Activated naive CD8-positive, alpha-beta T cell treated with anti-CD3 and anti-CD28 coated beads, Interleukin-2, amount 50 U/mL, for 16 hours (primary cell): Measurements from ENCODE around the gene SST.

ENCODE experiments used
- DNase-seq: peaks from one replicate; pipeline ENCODE4 v3.0.0-alpha.2; 2020; ENCODE audit warnings: low read depth, low spot score

The SST gene

GRCh38 chr3:187669675-187670504 lies at the start of gene SST:
Gene SST, minus strand, starts transcription at chr3:187670394. Its CDS starts 103 bp downstream, at chr3:187670291.
- DNase-seq: no peak

GRCh38 chr3:187719628-187720336 lies 49.6 kb upstream of the SST start:
- DNase-seq: no peak

GRCh38 chr3:187718802-187719201 lies 48.6 kb upstream of the SST start:
- no peak for DNase-seq

- DNase-seq: no peak
Observed at GRCh38 chr3:187717572-187717971, 47.4 kb upstream of the SST start.

GRCh38 chr3:187714404-187714979 lies 44.3 kb upstream of the SST start:
- peak; percentile 51 for DNase-seq

- DNase-seq: no peak
Observed at GRCh38 chr3:187713504-187713903, 43.3 kb upstream of the SST start.

GRCh38 chr3:187709155-187709554 lies 39.0 kb upstream of the SST start:
- DNase-seq: no peak

GRCh38 chr3:187708696-187709095 lies 38.5 kb upstream of the SST start:
- DNase-seq: no peak

GRCh38 chr3:187706971-187707370 lies 36.8 kb upstream of the SST start:
- no peak for DNase-seq

- DNase-seq: no peak
Observed at GRCh38 chr3:187705164-187705563, 35.0 kb upstream of the SST start.

GRCh38 chr3:187702507-187703033 lies 32.4 kb upstream of the SST start, which contains the start of gene RTP2:
Gene RTP2, minus strand, starts transcription at chr3:187702557. Its CDS starts 429 bp downstream, at chr3:187702128.
- no peak for DNase-seq

- no peak for DNase-seq
Observed at GRCh38 chr3:187700249-187700648, 30.1 kb upstream of the SST start.

GRCh38 chr3:187698499-187699399 lies 28.6 kb upstream of the SST start:
- DNase-seq: no peak

- DNase-seq: no peak
Observed at GRCh38 chr3:187696021-187696420, 25.8 kb upstream of the SST start.

GRCh38 chr3:187695449-187695848 lies 25.3 kb upstream of the SST start:
- DNase-seq: no peak

- no peak for DNase-seq
Observed at GRCh38 chr3:187694801-187695200, 24.6 kb upstream of the SST start.

GRCh38 chr3:187693431-187693830 lies 23.2 kb upstream of the SST start:
- DNase-seq: no peak

GRCh38 chr3:187689984-187690383 lies 19.8 kb upstream of the SST start:
- DNase-seq: no peak

GRCh38 chr3:187686621-187687273 lies 16.6 kb upstream of the SST start:
- no peak for DNase-seq

- DNase-seq: no peak
Observed at GRCh38 chr3:187685948-187686347, 15.8 kb upstream of the SST start.

GRCh38 chr3:187684880-187685279 lies 14.7 kb upstream of the SST start:
- no peak for DNase-seq
